HCT116 (cell line): ENCODE data around the gene APBA3. TPM values are rescaled to one million over a fixed set of nuclear protein-coding genes. Genes with fewer than 3 reads are reported as not detected.

Experiments used
- ATAC-seq: fragments of 200-7000 bp; cut with Tn5 transposase; 2 replicates; pipeline ENCODE4 v1.9.1; 2020; ENCODE audit warnings: mild to moderate bottlenecking, moderate library complexity
- BruUV-seq: library from RNA; stranded (reverse); fragments of 400-500 nt; replicated peaks from 2 replicates; lab custom pipeline; 2021; lab: Mats Ljungman, UMichigan
- CTCF ChIA-PET: fragments of 300-600 bp; sonication (Branson Sonifier 250); formaldehyde crosslinking; loops from one replicate; lab custom pipeline; 2021; ENCODE audit warnings: antibody characterized with exemption; lab: Charles Lee
- POLR2A ChIA-PET: fragments of 300-600, 350-600 bp; sonication (Branson Sonifier 250); formaldehyde crosslinking; loops from one replicate; lab custom pipeline; 2021; ENCODE audit warnings: antibody characterized with exemption; lab: Charles Lee
- RAD21 ChIA-PET, 2 experiments: fragments of 300-600 bp; sonication (Branson Sonifier 250); formaldehyde crosslinking; loops; one replicate each; lab custom pipeline; 2023; ENCODE audit warnings: low total read pairs in 2 of 2; ENCODE audit not compliant: uncharacterized antibody in 2 of 2, unreplicated experiment in 2 of 2, low non-redundant PET in 1 of 2; lab: Charles Lee
- DNase-seq: peaks from one replicate; pipeline ENCODE4 v3.0.0-alpha.2; 2010; ENCODE audit warnings: low read depth, low spot score
- H2AFZ ChIP-seq: fragments of 200-600 bp; shearing (Covaris generic), sonication (generic); 2 replicates; pipeline ENCODE4 v1.6.1; 2017; ENCODE audit warnings: low read depth, mixed run types, mixed read lengths, antibody characterized with exemption, low read length; ENCODE audit not compliant: poor library complexity, severe bottlenecking
- H3K27ac ChIP-seq: 2 replicates; pipeline ENCODE4 v1.5.1; 2012; ENCODE audit warnings: low read depth, low read length
- H3K27me3 ChIP-seq: fragments of 200-600 bp; sonication (generic); 2 replicates; pipeline ENCODE4 v1.6.1; 2016; ENCODE audit warnings: mixed run types, low read length, mixed read lengths; ENCODE audit not compliant: insufficient read depth
- H3K36me3 ChIP-seq, 2 experiments: fragments of 200-500 bp in 1 of 2; fragments of 200-600 bp in 1 of 2; sonication (Bioruptor generic) in 1 of 2; sonication (generic) in 1 of 2; 2 replicates each; pipeline versions ENCODE4 v1.5.1 to v1.6.1; 2014 to 2016; ENCODE audit warnings: low read length in 2 of 2, inconsistent platforms in 1 of 2, mixed read lengths in 1 of 2, mixed run types in 1 of 2; ENCODE audit not compliant: insufficient read depth in 2 of 2, control insufficient read depth in 1 of 2
- H3K4me1 ChIP-seq, 2 experiments: fragments of 200-600 bp in 1 of 2; sonication (generic) in 1 of 2; 2 replicates each; pipeline versions ENCODE4 v1.5.1 to v1.6.1; 2012 to 2017; ENCODE audit warnings: low read length in 2 of 2, inconsistent platforms in 1 of 2, mild to moderate bottlenecking in 1 of 2, mixed read lengths in 1 of 2, mixed run types in 1 of 2, moderate library complexity in 1 of 2; ENCODE audit not compliant: insufficient read depth in 2 of 2, control insufficient read depth in 1 of 2
- H3K4me2 ChIP-seq: fragments of 200-600 bp; sonication (generic); 2 replicates; pipeline ENCODE4 v1.6.1; 2017; ENCODE audit warnings: mixed run types, low read length, mixed read lengths
- H3K4me3 ChIP-seq, 2 experiments: fragments of 200-600 bp in 1 of 2; sonication (generic) in 1 of 2; replicated peaks in 1 of 2; 2 replicates each; pipeline ENCODE4 v1.5.1; 2011 to 2016; ENCODE audit warnings: low read length in 2 of 2, control low read depth in 1 of 2, low read depth in 1 of 2, mild to moderate bottlenecking in 1 of 2, mixed read lengths in 1 of 2, mixed run types in 1 of 2
- H3K79me2 ChIP-seq: fragments of 200-600 bp; sonication (generic); 2 replicates; pipeline ENCODE4 v1.6.1; 2017; ENCODE audit warnings: mild to moderate bottlenecking, mixed run types, low read length, moderate library complexity, mixed read lengths; ENCODE audit not compliant: insufficient read depth
- H3K9ac ChIP-seq: fragments of 200-600 bp; sonication (generic); 2 replicates; pipeline ENCODE4 v1.6.1; 2016; ENCODE audit warnings: low read length, mixed read lengths
- H3K9me2 ChIP-seq: fragments of 200-600 bp; sonication (generic), shearing (Covaris generic); 2 replicates; pipeline ENCODE4 v1.6.1; 2017; ENCODE audit warnings: mixed run types, mild to moderate bottlenecking, moderate library complexity; ENCODE audit not compliant: insufficient read depth
- H3K9me3 ChIP-seq, 2 experiments: fragments of 200-500 bp in 1 of 2; fragments of 200-600 bp in 1 of 2; sonication (Bioruptor generic) in 1 of 2; sonication (generic) in 1 of 2; 2 replicates each; pipeline ENCODE4 v1.6.1; 2014 to 2017; ENCODE audit warnings: low read length in 2 of 2, mixed read lengths in 2 of 2, inconsistent platforms in 1 of 2, low read depth in 1 of 2, mild to moderate bottlenecking in 1 of 2, mixed run types in 1 of 2, moderate library complexity in 1 of 2; ENCODE audit not compliant: control insufficient read depth in 1 of 2, insufficient read depth in 1 of 2
- H4K20me1 ChIP-seq: fragments of 200-600 bp; sonication (generic), shearing (Covaris generic); 2 replicates; pipeline ENCODE4 v1.6.1; 2017; ENCODE audit warnings: mixed run types, mild to moderate bottlenecking, moderate library complexity; ENCODE audit not compliant: insufficient read depth
- CEBPB ChIP-seq: IDR thresholded peaks from 2 replicates; pipeline ENCODE4 v1.6.1; 2012; ENCODE audit warnings: low read depth
- EGR1 ChIP-seq: IDR thresholded peaks from 2 replicates; pipeline ENCODE4 v1.6.1; 2012; ENCODE audit warnings: low read depth
- EZH2 ChIP-seq: fragments of 200-600 bp; sonication (generic); IDR thresholded peaks from 2 replicates; pipeline ENCODE4 v1.6.1; 2017; ENCODE audit warnings: antibody characterized with exemption, mixed run types
- JUND ChIP-seq: IDR thresholded peaks from 2 replicates; pipeline ENCODE4 v1.6.1; 2012
- MAX ChIP-seq: IDR thresholded peaks from 2 replicates; pipeline ENCODE4 v1.6.1; 2012
- POLR2AphosphoS5 ChIP-seq: IDR thresholded peaks from 2 replicates; pipeline ENCODE4 v1.6.1; 2011; ENCODE audit warnings: mild to moderate bottlenecking, low read depth, low read length, moderate library complexity
- REST ChIP-seq: IDR thresholded peaks from 2 replicates; pipeline ENCODE4 v1.6.1; 2012; ENCODE audit warnings: low read depth
- YY1 ChIP-seq: IDR thresholded peaks from 2 replicates; pipeline ENCODE4 v1.6.1; 2011; ENCODE audit warnings: low read length, low read depth, moderate library complexity, mild to moderate bottlenecking; ENCODE audit not compliant: insufficient replicate concordance; ENCODE audit errors: extremely low read depth
- ZBTB33 ChIP-seq: IDR thresholded peaks from 2 replicates; pipeline ENCODE4 v1.6.1; 2011; ENCODE audit warnings: mild to moderate bottlenecking, low read length, moderate library complexity; ENCODE audit not compliant: insufficient replicate concordance; ENCODE audit errors: extremely low read depth
- ZFX ChIP-seq: fragments of 450-650 bp; IDR thresholded peaks from 2 replicates; pipeline ENCODE4 v1.6.1; 2017
- intact Hi-C: fragments of 100-400 bp; cut with micrococcal nuclease; formaldehyde crosslinking; loops from 2 replicates; pipeline ENCODE4 v1.10.0; 2022
- total RNA-seq: library from RNA; stranded (reverse); gene quantifications from one replicate; pipeline ENCODE4 v1.2.1, GENCODE V29; 2021; ENCODE audit not compliant: unreplicated experiment

The APBA3 gene
- total RNA-seq, 1 experiment from 2014 or later: 29.5 TPM

GRCh38 chr19:3768748-3769099 lies 7.2 kb upstream of the APBA3 start:
- Histone ChIP-seq H3K9ac (no peak overlapping the region), H3K9me2 (no peaks in the 10 kb centered on the region), H3K9me3 (no peaks in the 10 kb centered on the region), H3K4me3 (no peak overlapping the region), H3K4me1 (no peaks in the 10 kb centered on the region), H4K20me1 (no peaks in the 10 kb centered on the region), H2AFZ (no peak overlapping the region), H3K4me2 (no peak overlapping the region)
- BruUV-seq: no TSS peak
- ATAC-seq: no peak
- DNase-seq: no peak
- ChIA-PET RAD21 (no interaction called here), CTCF (no interaction called here), POLR2A (no interaction called here)
- TF ChIP-seq ZFX: no peak
- TF ChIP-seq POLR2AphosphoS5: no peak
- TF ChIP-seq ZBTB33: no peak
- no peak for TF ChIP-seq YY1
- TF ChIP-seq EGR1: no peak
- TF ChIP-seq CEBPB: no peak
- TF ChIP-seq JUND: no peak
- TF ChIP-seq REST: no peak
- TF ChIP-seq EZH2: no peak
- no peak for TF ChIP-seq MAX
- TF ChIP-seq, all 23 proteins: peak for 0
- Histone ChIP-seq H3K27ac (no peak overlapping the region), H3K79me2 (no peaks in the 10 kb centered on the region), H3K36me3 (peaks cover 0 to 5% of the 10 kb centered on the region in 2 experiments; a peak in 2 of 4 replicates), H3K27me3 (no peaks in the 10 kb centered on the region)
- intact Hi-C loops: no loop called here
